H1 (cell line): ENCODE measurements around the gene LPCAT1. TPM values are rescaled to one million over a fixed set of nuclear protein-coding genes. Genes with fewer than 3 reads are reported as not detected.

ENCODE experiments used
- CTCF ChIA-PET: fragments of 300-600 bp; sonication (Branson Sonifier 250); formaldehyde crosslinking; loops from one replicate; lab custom pipeline; 2021; ENCODE audit not compliant: partially characterized antibody; lab: Charles Lee
- POLR2A ChIA-PET: fragments of 300-600 bp; sonication (Branson Sonifier 250); formaldehyde crosslinking; loops from one replicate; lab custom pipeline; 2021; ENCODE audit warnings: inconsistent platforms; ENCODE audit not compliant: partially characterized antibody; lab: Charles Lee
- DNase-seq, 2 experiments: peaks; one replicate each; pipeline versions ENCODE4 v3.0.0 to v3.0.0-alpha.2; 2010 to 2022; ENCODE audit warnings: low spot score in 2 of 2, low read depth in 1 of 2, mixed read lengths in 1 of 2
- FAIRE-seq: peaks from 2 replicates; lab custom pipeline; 2011; peaks lifted over from hg19 to GRCh38; lab: Jason Lieb, UNC
- H2AFZ ChIP-seq: 2 replicates; pipeline ENCODE4 v1.8.1; 2012; ENCODE audit warnings: low read length, inconsistent platforms
- H2AK5ac ChIP-seq: 2 replicates; pipeline ENCODE4 v1.6.1; 2013; ENCODE audit warnings: low read depth, low read length
- H2BK120ac ChIP-seq: replicated peaks from 2 replicates; pipeline ENCODE3; 2013; ENCODE audit warnings: low read depth, low read length, inconsistent platforms
- H2BK12ac ChIP-seq: 2 replicates; pipeline ENCODE4 v1.6.1; 2013; ENCODE audit warnings: low read depth, low read length
- H2BK15ac ChIP-seq: 2 replicates; pipeline ENCODE4 v1.6.1; 2013; ENCODE audit warnings: low read length
- H2BK20ac ChIP-seq: 2 replicates; pipeline ENCODE4 v1.6.1; 2013; ENCODE audit warnings: low read length
- H2BK5ac ChIP-seq: 2 replicates; pipeline ENCODE4 v1.6.1; 2013; ENCODE audit warnings: low read depth, low read length
- H3K14ac ChIP-seq: 2 replicates; pipeline ENCODE4 v1.6.1; 2013; ENCODE audit warnings: inconsistent platforms; ENCODE audit not compliant: insufficient read length
- H3K18ac ChIP-seq: 2 replicates; pipeline ENCODE4 v1.6.1; 2013; ENCODE audit warnings: low read length; ENCODE audit errors: extremely low read depth
- H3K23ac ChIP-seq: 2 replicates; pipeline ENCODE4 v1.6.1; 2013; ENCODE audit warnings: inconsistent platforms; ENCODE audit not compliant: insufficient read length
- H3K23me2 ChIP-seq: 2 replicates; pipeline ENCODE4 v1.6.1; 2013; ENCODE audit warnings: low read depth, low read length
- H3K27ac ChIP-seq: 2 replicates; pipeline ENCODE4 v1.6.1; 2011; ENCODE audit warnings: low read depth, low read length, inconsistent platforms
- H3K27me3 ChIP-seq, 4 experiments: replicated peaks in 1 of 4; 1 replicate in 1 of 4; 2 replicates in 3 of 4; pipeline versions ENCODE4 v1.6.1 to v1.8.1; 2011 to 2013; ENCODE audit warnings: low read length in 3 of 4, mild to moderate bottlenecking in 3 of 4, inconsistent platforms in 2 of 4, mixed read lengths in 2 of 4, moderate library complexity in 1 of 4; ENCODE audit not compliant: control insufficient read depth in 3 of 4, insufficient read depth in 3 of 4; ENCODE audit errors: extremely low read depth in 1 of 4
- H3K36me3 ChIP-seq, 4 experiments: 2 replicates each; pipeline versions ENCODE4 v1.6.1 to v1.8.1; 2011 to 2013; ENCODE audit warnings: mild to moderate bottlenecking in 4 of 4, low read length in 3 of 4, moderate library complexity in 2 of 4, control low read depth in 1 of 4, inconsistent platforms in 1 of 4; ENCODE audit not compliant: insufficient read depth in 4 of 4, control insufficient read depth in 2 of 4
- H3K4ac ChIP-seq: replicated peaks from 2 replicates; pipeline ENCODE3; 2013; ENCODE audit warnings: low read length, low read depth, mixed read lengths, inconsistent platforms; ENCODE audit not compliant: insufficient read length
- H3K4me1 ChIP-seq, 4 experiments: replicated peaks in 1 of 4; 1 replicate in 1 of 4; 2 replicates in 3 of 4; pipeline versions ENCODE4 v1.6.1 to v1.8.1; 2011 to 2013; ENCODE audit warnings: low read length in 3 of 4, inconsistent platforms in 2 of 4, mixed read lengths in 1 of 4; ENCODE audit not compliant: insufficient read depth in 4 of 4, control insufficient read depth in 3 of 4
- H3K4me2 ChIP-seq, 2 experiments: 2 replicates each; pipeline versions ENCODE4 v1.6.1 to v1.8.1; 2011 to 2013; ENCODE audit warnings: low read depth in 2 of 2, low read length in 2 of 2, control low read depth in 1 of 2, inconsistent platforms in 1 of 2, mild to moderate bottlenecking in 1 of 2; ENCODE audit not compliant: insufficient read depth in 1 of 2
- H3K4me3 ChIP-seq, 4 experiments: fragments of 200-600, 300-600 bp in 1 of 4; sonication (generic), shearing (Covaris generic), sonication (Bioruptor Twin) in 1 of 4; 2 replicates each; pipeline versions ENCODE4 v1.5.1 to v1.8.1; 2011 to 2016; ENCODE audit warnings: low read length in 4 of 4, low read depth in 3 of 4, control low read depth in 2 of 4, inconsistent platforms in 2 of 4, mild to moderate bottlenecking in 2 of 4, mixed read lengths in 1 of 4, moderate library complexity in 1 of 4; ENCODE audit not compliant: insufficient read depth in 2 of 4; ENCODE audit errors: extremely low read depth in 1 of 4
- H3K56ac ChIP-seq: replicated peaks from 2 replicates; pipeline ENCODE3; 2013; ENCODE audit warnings: low read depth, mild to moderate bottlenecking, mixed read lengths, low read length, inconsistent platforms; ENCODE audit not compliant: insufficient read length
- H3K79me1 ChIP-seq: 2 replicates; pipeline ENCODE4 v1.6.1; 2013; ENCODE audit warnings: low read depth, low read length, control low read depth
- H3K79me2 ChIP-seq, 2 experiments: 2 replicates each; pipeline versions ENCODE4 v1.6.1 to v1.8.1; 2012 to 2013; ENCODE audit warnings: low read length in 2 of 2, mild to moderate bottlenecking in 2 of 2, inconsistent platforms in 1 of 2; ENCODE audit not compliant: insufficient read depth in 2 of 2, control insufficient read depth in 1 of 2
- H3K9ac ChIP-seq, 4 experiments: replicated peaks in 1 of 4; 1 replicate in 1 of 4; 2 replicates in 3 of 4; pipeline versions ENCODE4 v1.6.1 to v1.8.1; 2011 to 2013; ENCODE audit warnings: low read depth in 3 of 4, low read length in 3 of 4, control low read depth in 2 of 4, mild to moderate bottlenecking in 2 of 4, moderate library complexity in 2 of 4, inconsistent platforms in 1 of 4; ENCODE audit errors: extremely low read depth in 1 of 4
- H3K9me3 ChIP-seq, 2 experiments: 2 replicates each; pipeline versions ENCODE4 v1.6.1 to v1.8.1; 2012 to 2013; ENCODE audit warnings: mild to moderate bottlenecking in 2 of 2, moderate library complexity in 2 of 2, control low read depth in 1 of 2, inconsistent platforms in 1 of 2, low read depth in 1 of 2, low read length in 1 of 2, mixed read lengths in 1 of 2; ENCODE audit not compliant: insufficient read depth in 2 of 2
- H4K20me1 ChIP-seq, 2 experiments: replicated peaks in 1 of 2; 2 replicates each; pipeline versions ENCODE3 to v1.8.1; 2011 to 2013; ENCODE audit warnings: inconsistent platforms in 2 of 2, low read length in 2 of 2, mild to moderate bottlenecking in 1 of 2; ENCODE audit not compliant: insufficient read depth in 2 of 2, control insufficient read depth in 1 of 2
- H4K5ac ChIP-seq: 2 replicates; pipeline ENCODE4 v1.6.1; 2013; ENCODE audit warnings: low read length, low read depth, mixed read lengths, inconsistent platforms; ENCODE audit not compliant: insufficient read length
- H4K8ac ChIP-seq: 2 replicates; pipeline ENCODE4 v1.8.0; 2013; ENCODE audit warnings: mild to moderate bottlenecking, moderate library complexity, low read length, inconsistent platforms; ENCODE audit not compliant: insufficient read depth; ENCODE audit errors: extremely low read depth
- H4K91ac ChIP-seq: replicated peaks from 2 replicates; pipeline ENCODE3; 2013; ENCODE audit warnings: low read length, mixed read lengths, inconsistent platforms; ENCODE audit not compliant: insufficient read length
- MAX ChIP-seq: IDR thresholded peaks from 2 replicates; pipeline ENCODE4 v1.6.1; 2012; ENCODE audit warnings: inconsistent platforms
- POU5F1 ChIP-seq: IDR thresholded peaks from 2 replicates; pipeline ENCODE4 v1.6.1; 2011; ENCODE audit warnings: low read depth, mild to moderate bottlenecking, low read length, moderate library complexity
- WGBS, 2 experiments: shearing (Covaris generic) in 1 of 2; methylation state at CpG; one replicate each; pipeline versions ENCODE4 v1.1.6 to v1.1.7; 2013 to 2015; ENCODE audit warnings: low lambda C conversion rate in 2 of 2, mixed read lengths in 2 of 2, inconsistent platforms in 1 of 2, low coverage in 1 of 2, missing lambda C conversion rate in 1 of 2; ENCODE audit not compliant: insufficient replicate concordance in 2 of 2, insufficient coverage in 1 of 2, insufficient read length in 1 of 2; ENCODE audit errors: extremely low coverage in 1 of 2, missing lambda C conversion rate in 1 of 2; 5-methylcytosine and 5-hydroxymethylcytosine counted together
- polyA plus RNA-seq, 7 experiments: library from polyadenylated mRNA; depleted of rRNA in 3 of 7; stranded (reverse) in 5 of 7; unstranded in 2 of 7; fragments of >200 nt in 5 of 7; fragments of 200-250 nt in 2 of 7; gene quantifications; 1 replicate in 5 of 7; 2 replicates in 1 of 7; 4 replicates in 1 of 7; pipeline versions ENCODE4 v1.2.1 to v1.2.3, GENCODE V29; 2011 to 2013; ENCODE audit warnings: missing spikeins in 2 of 7, mixed read lengths in 2 of 7
- total RNA-seq: library from RNA; stranded (reverse); fragmentation: NEBNext Ultra II Directional; extraction: Animal tissue kit (Norgen Biotek cat#: 25700); gene quantifications from 2 replicates; pipeline ENCODE4 v1.2.1, GENCODE V29; 2021

Gene LPCAT1
- total and polyA plus RNA-seq, 2 of the 8 experiments (the other 6 are each of a cell fraction or from before 2014, with no cell fraction given): 107 to 260 TPM

- Histone ChIP-seq H3K4me3 (no peak overlapping the region), H2BK5ac (no peak overlapping the region), H2BK12ac (no peak overlapping the region), H3K36me3 (peaks cover 6 to 75% (median 36%) of the 10 kb centered on the region in 4 experiments), H3K4ac (no peak overlapping the region), H3K23me2 (no peaks in the 10 kb centered on the region), H3K4me2 (no peak overlapping the region), H3K14ac (no peak overlapping the region), H2AFZ (no peak overlapping the region), H2AK5ac (no peak overlapping the region), H3K9me3 (no peaks in the 10 kb centered on the region), H4K8ac (no peak overlapping the region; the same call in 1 of the 2 replicates), H3K18ac (no peak overlapping the region), H3K4me1 (no peaks in the 10 kb centered on the region), H4K91ac (no peak overlapping the region), H3K79me2 (peaks cover 7 to 40% of the 10 kb centered on the region in 2 experiments), H3K27me3 (no peaks in the 10 kb centered on the region), H3K79me1 (peaks cover 23% of the 10 kb centered on the region), H3K27ac (no peak overlapping the region), H4K5ac (no peak overlapping the region), H3K23ac (no peak overlapping the region), H2BK120ac (no peak overlapping the region), H4K20me1 (peaks cover 20 to 44% of the 10 kb centered on the region in 2 experiments), H3K9ac (no peak overlapping the region), H2BK20ac (no peak overlapping the region), H2BK15ac (no peak overlapping the region), H3K56ac (no peak overlapping the region)
- CTCF ChIA-PET: interaction anchor here (0.6 to 2.2 kb wide), 2 partner anchors 17 to 1691 kb away, joined by 4 to 7 read pairs; no protein-coding TSS in a partner anchor
- 0 out of 2 replicates have a peak, but pooled peaks have one; percentile 22 for TF ChIP-seq MAX
- TF ChIP-seq POU5F1: no peak
- WGBS, 2 experiments: 94% methylated on average over 49 of the region's 50 CpGs; no CpG with 5 or more reads in 1 of the 2 experiments
- POLR2A ChIA-PET: interaction anchor here (0.6 to 1.6 kb wide), 3 partner anchors 9 to 15 kb away, joined by 3 to 4 read pairs (median 3); no protein-coding TSS in a partner anchor
- DNase-seq (no peak), FAIRE-seq (no peak)
Observed at GRCh38 chr5:1494780-1495524, 28.8 kb downstream of the LPCAT1 start.
